COLO668 (cell line): ENCODE measurements around the gene SERPINC1.
"Not testable (repeated sequence)": the region's sequence is repeated elsewhere in the genome, so short reads cannot be mapped to it uniquely, and the experiment has no call there.

Experiments
- DNase-seq: peaks from one replicate; lab custom pipeline; 2025; ENCODE audit not compliant: unreplicated experiment; lab: John Stamatoyannopoulos, UW

Gene SERPINC1

GRCh38 chr1:173917149-173917548, at the start of gene SERPINC1:
Gene SERPINC1, minus strand, starts transcription at chr1:173917327. Its CDS starts 68 bp downstream, at chr1:173917259.
- DNase-seq, result no peak

- not testable (repeated sequence) for DNase-seq
Measured at GRCh38 chr1:173965896-173966295, 48.8 kb upstream of the SERPINC1 start.

DNA sequence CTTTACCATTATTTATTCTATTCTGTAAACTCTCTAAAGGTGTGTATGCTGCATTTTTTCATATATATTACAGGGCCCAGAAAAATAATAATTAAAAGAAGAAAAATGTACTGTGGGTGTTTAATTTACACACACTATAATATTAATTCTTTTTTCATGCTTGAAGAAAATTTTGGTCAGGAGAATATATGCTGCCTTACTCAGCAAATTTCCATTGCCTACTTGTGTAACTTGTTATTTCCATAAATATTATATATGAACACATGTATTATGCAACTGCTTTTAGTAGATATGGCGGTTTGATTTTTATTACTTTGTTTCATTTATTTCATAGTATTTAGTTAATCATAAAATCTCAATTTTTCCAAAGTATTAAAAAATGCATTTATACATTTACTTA, 46.4 kb upstream of the SERPINC1 start:
- no peak for DNase-seq

GRCh38 chr1:173960625-173961024, 43.5 kb upstream of the SERPINC1 start:
- DNase-seq, result no peak

- DNase-seq, result no peak
Measured at GRCh38 chr1:173954179-173954578, 37.1 kb upstream of the SERPINC1 start.

GRCh38 chr1:173948594-173948993, 31.5 kb upstream of the SERPINC1 start:
- DNase-seq, result no peak

- DNase-seq, result no peak
Measured at GRCh38 chr1:173946380-173946921, 29.3 kb upstream of the SERPINC1 start.

DNA sequence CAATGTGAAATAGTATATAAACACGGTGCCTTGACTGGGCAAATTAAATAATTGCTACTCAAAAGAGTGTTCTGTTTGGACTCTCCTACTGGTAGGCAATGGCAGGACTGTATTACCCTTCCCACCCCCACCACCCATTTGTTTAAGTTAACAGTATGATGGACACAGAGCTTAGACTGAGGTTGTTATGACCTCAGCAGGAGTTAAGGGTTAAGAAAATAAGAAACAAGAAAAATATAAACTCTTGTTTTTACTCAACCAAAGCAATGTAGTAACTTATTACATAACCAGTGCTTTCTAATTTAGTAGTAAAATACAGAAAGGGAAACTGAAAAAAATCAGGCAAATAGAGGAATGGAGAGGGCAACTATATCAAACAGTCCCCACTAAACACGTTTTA, 19.9 kb upstream of the SERPINC1 start:
- DNase-seq, result no peak

DNA sequence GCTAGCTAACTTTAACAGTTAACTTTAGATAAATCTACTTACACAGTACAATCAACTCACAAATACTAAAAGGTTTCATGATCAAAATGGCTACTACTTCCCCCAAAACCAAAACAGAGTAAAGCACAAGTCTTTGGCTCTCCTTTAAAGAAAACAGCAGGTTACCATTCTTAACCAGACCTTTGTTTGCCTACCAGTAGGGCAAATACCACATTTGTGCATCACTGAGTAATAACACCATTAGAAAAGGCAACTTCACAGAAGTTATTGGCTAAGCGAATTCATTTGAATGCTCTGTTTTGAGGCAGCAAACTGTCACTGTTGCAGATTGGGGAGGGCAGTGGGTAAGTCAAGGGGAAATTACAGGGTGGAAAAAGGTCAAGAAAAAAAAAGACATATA, 17.3 kb upstream of the SERPINC1 start:
- DNase-seq, result no peak

DNA sequence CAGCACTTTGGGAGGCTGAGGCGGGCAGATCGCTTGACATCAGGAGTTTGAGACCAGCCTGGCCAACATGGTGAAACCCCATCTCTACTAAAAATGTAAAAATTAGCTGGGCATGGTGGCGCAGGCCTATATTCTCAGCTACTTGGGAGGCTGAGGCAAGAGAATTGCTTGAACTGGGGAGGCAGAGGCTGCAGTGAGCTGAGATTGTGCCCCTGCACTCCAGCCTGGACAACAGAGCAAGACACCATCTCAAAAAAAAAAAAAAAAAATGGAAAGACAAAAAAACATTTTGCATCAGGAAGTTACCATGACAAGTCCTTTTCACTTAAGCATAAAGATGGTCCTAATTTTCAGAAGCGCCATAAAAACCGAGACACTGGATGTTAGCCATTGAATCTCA, 13.4 kb upstream of the SERPINC1 start:
- DNase-seq, result not testable (repeated sequence)

- no peak for DNase-seq
Measured at GRCh38 chr1:173925306-173926242, 8.4 kb upstream of the SERPINC1 start.

DNA sequence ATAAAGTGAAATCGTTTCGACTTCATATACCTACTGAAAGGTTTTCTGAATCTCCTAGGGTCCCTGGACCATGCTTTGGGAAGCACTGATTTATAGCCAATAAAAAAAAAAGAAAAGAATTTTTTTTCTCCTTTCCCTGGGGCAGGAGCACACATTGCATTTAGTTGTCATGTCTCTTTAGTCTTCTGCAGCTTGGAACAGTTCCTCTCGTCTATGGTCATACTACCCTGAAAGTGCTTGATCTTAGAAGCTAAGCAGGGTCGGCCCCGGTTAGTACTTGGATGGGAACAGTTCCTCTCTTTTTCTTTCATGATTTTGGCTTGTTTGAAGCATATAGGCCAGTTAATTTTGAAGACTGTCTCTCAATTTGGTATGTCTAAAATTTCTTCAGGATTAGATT, 3.7 kb upstream of the SERPINC1 start:
- DNase-seq, result no peak

DNA sequence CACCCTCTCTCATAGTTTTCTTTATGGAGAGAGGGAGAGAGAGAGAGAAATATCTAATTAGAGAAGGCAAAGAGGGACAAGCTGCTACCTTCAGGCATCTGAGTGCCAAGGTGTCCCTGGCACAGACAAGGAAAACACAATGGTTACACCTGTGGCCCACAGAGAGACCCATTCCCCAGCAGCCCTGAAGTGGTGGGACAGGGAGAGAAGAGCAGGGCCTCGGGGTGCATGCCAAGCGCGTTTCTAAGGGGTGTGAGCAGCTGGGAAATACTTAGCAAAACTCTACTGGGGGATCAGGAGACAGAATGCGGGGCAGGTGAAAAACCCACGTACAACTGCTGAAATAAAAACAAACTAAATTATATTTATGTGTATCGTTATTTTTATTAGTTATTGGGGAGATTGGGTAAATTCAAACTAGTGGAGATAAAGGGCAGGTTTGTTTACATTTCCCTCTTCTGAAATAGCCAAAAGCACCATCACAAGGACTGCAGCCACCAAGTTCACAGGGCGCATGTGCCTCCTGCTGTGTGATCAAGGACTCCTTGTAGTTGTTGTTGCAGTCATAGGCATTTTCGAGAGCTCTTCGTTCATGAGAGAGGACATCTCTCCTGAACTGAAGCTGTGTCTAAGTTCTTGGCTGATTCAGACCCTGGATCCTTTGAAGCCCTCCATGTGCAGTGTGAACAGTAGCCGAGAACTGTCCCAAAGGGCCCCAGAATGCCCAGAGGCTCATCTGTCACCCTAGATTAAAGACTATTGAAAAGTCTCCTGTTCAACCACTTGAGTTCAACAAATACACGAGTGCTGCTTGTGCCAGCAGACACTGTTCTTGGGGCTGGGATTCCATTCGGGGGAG, 737 bp upstream of the SERPINC1 start:
- DNase-seq, result no peak

DNA sequence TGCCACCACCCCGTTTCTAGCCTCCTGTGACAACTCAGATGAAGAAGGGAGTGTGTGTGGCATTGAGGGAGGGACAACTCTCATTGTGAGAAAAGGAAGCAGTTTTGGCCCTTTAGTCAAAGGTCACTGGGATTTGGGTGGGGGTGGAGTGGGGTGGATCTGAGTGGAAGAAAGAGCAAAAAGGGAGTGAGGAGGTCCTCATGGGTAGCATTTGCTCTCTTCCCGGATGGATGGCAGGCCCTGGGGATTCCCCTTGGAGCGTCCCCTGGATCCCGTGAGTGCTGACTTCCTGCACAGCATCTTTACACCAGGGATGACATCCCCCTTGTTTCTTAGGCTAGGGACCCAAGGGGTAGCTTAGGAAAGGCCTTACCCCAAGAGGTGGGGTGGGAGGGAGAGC, 460 bp downstream of the SERPINC1 start:
- DNase-seq, result no peak

DNA sequence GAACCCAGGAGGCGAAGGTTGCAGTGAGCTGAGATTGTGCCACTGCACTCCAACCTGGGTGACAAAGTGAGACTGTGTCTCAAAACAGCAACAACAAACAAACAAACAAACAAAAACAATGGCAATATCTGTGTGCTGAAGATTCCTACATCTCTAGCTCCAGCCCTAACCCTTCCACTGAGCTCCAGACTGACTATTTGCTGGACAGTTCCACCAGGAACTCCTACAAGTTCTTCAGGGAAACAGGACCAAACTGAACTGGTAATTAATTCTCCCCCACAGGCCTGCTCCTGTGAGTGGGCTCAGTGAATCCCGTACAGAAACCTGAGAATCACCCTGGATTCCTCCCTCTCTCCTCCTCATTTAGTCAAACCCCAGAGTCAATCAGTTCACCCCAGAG, 1.5 kb downstream of the SERPINC1 start:
- no peak for DNase-seq

DNA sequence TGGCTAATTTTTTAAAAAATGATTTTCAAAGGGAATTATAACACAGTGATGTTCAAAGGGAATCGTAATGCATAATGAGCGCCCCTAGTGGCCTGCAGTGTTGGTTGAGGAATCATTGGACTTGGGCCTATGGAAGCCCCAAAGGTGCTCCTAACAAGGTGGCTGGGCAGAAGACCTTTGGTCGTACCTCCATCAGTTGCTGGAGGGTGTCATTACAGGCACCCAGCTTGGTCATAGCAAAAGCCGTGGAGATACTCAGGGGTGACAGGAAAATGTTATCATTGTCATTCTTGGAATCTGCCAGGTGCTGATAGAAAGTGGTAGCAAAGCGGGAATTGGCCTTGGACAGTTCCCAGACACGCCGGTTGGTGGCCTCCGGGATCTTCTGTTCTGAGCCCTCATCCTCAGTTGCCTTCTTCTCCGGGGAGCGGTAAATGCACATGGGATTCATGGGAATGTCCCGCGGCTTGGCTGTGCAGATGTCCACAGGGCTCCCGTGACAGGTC, 2.7 kb downstream of the SERPINC1 start:
- peak; percentile 58 for DNase-seq

DNA sequence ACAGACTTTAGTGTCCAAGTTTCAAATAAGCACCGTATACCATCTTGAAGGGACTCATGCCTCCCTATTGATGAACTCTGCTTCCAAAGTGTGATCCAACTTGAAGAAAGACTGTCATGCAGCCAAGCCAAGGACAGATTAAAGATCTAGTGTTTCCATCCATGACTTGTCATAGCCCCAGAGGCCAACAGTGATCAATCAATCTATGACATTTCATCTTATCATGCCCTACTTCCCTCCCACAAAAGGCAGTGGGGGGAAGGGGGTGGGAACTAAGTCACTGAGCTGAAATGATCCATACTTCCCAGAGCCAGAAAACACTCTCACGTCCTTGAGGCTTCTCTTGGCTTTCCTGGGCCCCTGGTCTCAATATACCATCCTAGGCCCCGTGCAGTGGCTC, 4.0 kb downstream of the SERPINC1 start:
- DNase-seq, result no peak

- no peak for DNase-seq
Measured at GRCh38 chr1:173903827-173904531, 13.1 kb downstream of the SERPINC1 start.

DNA sequence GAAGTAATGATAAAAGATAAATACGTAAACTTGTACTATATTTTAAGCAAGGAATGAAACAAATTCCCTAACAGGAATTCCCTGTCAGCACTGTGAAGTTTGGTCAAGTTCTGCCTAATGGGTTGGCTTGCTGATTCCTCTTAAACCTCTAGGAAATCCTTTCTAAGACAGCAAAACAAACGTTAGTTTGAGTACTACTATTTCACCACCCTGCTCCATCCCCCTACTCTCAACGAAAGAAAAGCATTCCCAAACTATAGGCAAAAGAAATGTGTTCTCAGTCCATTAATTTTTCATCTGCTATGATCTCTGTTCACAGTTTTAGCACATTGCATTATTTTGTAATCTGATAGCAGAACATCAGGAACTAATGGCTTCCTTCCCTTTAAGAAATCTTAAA, 16.1 kb downstream of the SERPINC1 start:
- DNase-seq, result no peak

- DNase-seq, result no peak
Measured at GRCh38 chr1:173900427-173900826, 16.7 kb downstream of the SERPINC1 start.

GRCh38 chr1:173894189-173894588, 22.9 kb downstream of the SERPINC1 start:
- DNase-seq, result no peak
